Natural killer cell (primary cell): Measurements from ENCODE around the gene DDX10. TPM values are rescaled to one million over a fixed set of nuclear protein-coding genes. Genes with fewer than 3 reads are reported as not detected.

Experiments
- ATAC-seq, 3 donors: fragments of 150-1000 bp in 2 of 3; fragments of 200-7000 bp in 1 of 3; cut with Tn5 transposase; 1 replicate in 1 of 3; 2 replicates in 2 of 3; pipeline ENCODE4 v1.10.0; 2021; ENCODE audit warnings: mild to moderate bottlenecking in 2 of 3, moderate library complexity in 2 of 3
- DNase-seq, 2 donors: peaks; one replicate each; pipeline versions ENCODE4 v3.0.0 to v3.0.0-alpha.2; 2013 to 2021; ENCODE audit warnings: mixed read lengths in 1 of 2
- H3K27ac ChIP-seq: one replicate; pipeline ENCODE4 v1.5.1; 2013; ENCODE audit warnings: mild to moderate bottlenecking, low read length
- H3K27me3 ChIP-seq: one replicate; pipeline ENCODE4 v1.6.1; 2013; ENCODE audit warnings: low read length; ENCODE audit not compliant: control insufficient read depth, insufficient read depth
- H3K36me3 ChIP-seq: one replicate; pipeline ENCODE4 v1.6.1; 2013; ENCODE audit warnings: low read length; ENCODE audit not compliant: control insufficient read depth, insufficient read depth
- H3K4me1 ChIP-seq: one replicate; pipeline ENCODE4 v1.6.1; 2013; ENCODE audit warnings: low read length; ENCODE audit not compliant: control insufficient read depth, insufficient read depth
- H3K4me3 ChIP-seq: one replicate; pipeline ENCODE4 v1.5.1; 2013; ENCODE audit warnings: low read length
- H3K9me3 ChIP-seq: one replicate; pipeline ENCODE4 v1.6.1; 2013; ENCODE audit warnings: low read length; ENCODE audit not compliant: control insufficient read depth, insufficient read depth
- H3K27ac Mint-ChIP-seq, 2 donors: one replicate each; pipeline ENCODE4 v1.8.0; 2022; ENCODE audit warnings: mild to moderate bottlenecking in 2 of 2, mixed read lengths in 2 of 2, moderate library complexity in 1 of 2
- H3K27me3 Mint-ChIP-seq, 2 donors: one replicate each; pipeline ENCODE4 v1.8.0; 2022; ENCODE audit warnings: low read depth in 2 of 2, mixed read lengths in 2 of 2
- H3K36me3 Mint-ChIP-seq: one replicate; pipeline ENCODE4 v1.8.0; 2022; ENCODE audit warnings: mixed read lengths
- H3K4me1 Mint-ChIP-seq, 2 donors: one replicate each; pipeline ENCODE4 v1.8.0; 2022; ENCODE audit warnings: mixed read lengths in 2 of 2
- H3K4me3 Mint-ChIP-seq: one replicate; pipeline ENCODE4 v1.8.0; 2022; ENCODE audit warnings: mild to moderate bottlenecking, moderate library complexity, mixed read lengths
- H3K9me3 Mint-ChIP-seq, 2 donors: one replicate each; pipeline ENCODE4 v1.8.0; 2022; ENCODE audit warnings: mixed read lengths in 2 of 2
- CTCF ChIP-seq: fragments of 200-600 bp; IDR thresholded peaks from one replicate; pipeline ENCODE4 v1.8.0; 2022; ENCODE audit warnings: antibody characterized with exemption
- WGBS: methylation state at CpG from one replicate; pipeline ENCODE4 v1.1.7; 2013; ENCODE audit warnings: missing lambda C conversion rate; ENCODE audit not compliant: insufficient coverage; 5-methylcytosine and 5-hydroxymethylcytosine counted together
- intact Hi-C: fragments of 100-400 bp; cut with micrococcal nuclease; formaldehyde crosslinking; loops from one replicate; pipeline ENCODE4 v1.14.2; 2022
- total RNA-seq, 4 donors: library from RNA; stranded (reverse); fragments of 120-200 nt in 1 of 4; gene quantifications; one replicate each; pipeline versions ENCODE4 v1.2.3 to v1.2.4, GENCODE V29; 2013 to 2022

DDX10 gene
- total RNA-seq, 3 donors from 2014 or later (not counting 1 experiment from before 2014, with no cell fraction given) = 23.4 to 30.9 (median 24.9) TPM

GRCh38 chr11:108679045-108679444, 14.2 kb downstream of the DDX10 start:
- Mint-ChIP-seq H3K36me3 (peaks cover 19% of the 10 kb centered on the region), H3K27ac (no peak overlapping the region), H3K4me1 (peaks cover 4 to 6% of the 10 kb centered on the region in 2 donors), H3K4me3 (no peak overlapping the region), H3K27me3 (no peaks in the 10 kb centered on the region), H3K9me3 (no peaks in the 10 kb centered on the region)
- TF ChIP-seq CTCF = no peak
- Histone ChIP-seq H3K4me1 (no peaks in the 10 kb centered on the region), H3K27ac (no peak overlapping the region), H3K4me3 (no peak overlapping the region), H3K27me3 (no peaks in the 10 kb centered on the region), H3K9me3 (no peaks in the 10 kb centered on the region), H3K36me3 (peaks cover 49% of the 10 kb centered on the region)
- WGBS = 100% methylated on average over 1 of the region's 2 CpGs
- ATAC-seq (no peak), DNase-seq (no peak)
- intact Hi-C loops = no loop called here

- WGBS = 88% methylated on average over 1 of the region's 1 CpG
- no peak overlapping the region for H3K4me3 Mint-ChIP-seq
- H3K36me3 ChIP-seq = peaks cover 47% of the 10 kb centered on the region
- no peak overlapping the region for H3K4me3 ChIP-seq
- no peaks in the 10 kb centered on the region for H3K27me3 Mint-ChIP-seq
- no peak overlapping the region for H3K27ac ChIP-seq
- no peak for ATAC-seq
- H3K4me1 Mint-ChIP-seq = peaks cover 4 to 6% of the 10 kb centered on the region in 2 donors
- TF ChIP-seq CTCF = no peak
- intact Hi-C loops = no loop called here
- no peaks in the 10 kb centered on the region for H3K9me3 ChIP-seq
- no peak for DNase-seq
- no peak overlapping the region for H3K27ac Mint-ChIP-seq
- peaks cover 19% of the 10 kb centered on the region for H3K36me3 Mint-ChIP-seq
- no peaks in the 10 kb centered on the region for H3K27me3 ChIP-seq
- H3K9me3 Mint-ChIP-seq = no peaks in the 10 kb centered on the region
- no peaks in the 10 kb centered on the region for H3K4me1 ChIP-seq
These were observed 15.4 kb downstream of the DDX10 start for GRCh38 chr11:108680271-108680670.

- H3K4me1 ChIP-seq = no peaks in the 10 kb centered on the region
- H3K27me3 ChIP-seq = no peaks in the 10 kb centered on the region
- H3K36me3 ChIP-seq = peaks cover 35% of the 10 kb centered on the region
- Mint-ChIP-seq H3K27ac (no peak overlapping the region), H3K4me1 (peaks cover 4 to 6% of the 10 kb centered on the region in 2 donors), H3K9me3 (no peaks in the 10 kb centered on the region), H3K27me3 (no peaks in the 10 kb centered on the region), H3K36me3 (peaks cover 22% of the 10 kb centered on the region), H3K4me3 (no peak overlapping the region)
- no peak for TF ChIP-seq CTCF
- H3K4me3 ChIP-seq = no peak overlapping the region
- WGBS = 100% methylated on average over 5 of the region's 7 CpGs
- intact Hi-C loops = no loop called here
- ATAC-seq (no peak), DNase-seq (no peak)
- no peak overlapping the region for H3K27ac ChIP-seq
- no peaks in the 10 kb centered on the region for H3K9me3 ChIP-seq
These were observed 20.7 kb downstream of the DDX10 start for GRCh38 chr11:108685419-108686130.

- H3K36me3 ChIP-seq = peaks cover 50% of the 10 kb centered on the region
These were observed 29.0 kb downstream of the DDX10 start for GRCh38 chr11:108693852-108694251.

More at GRCh38 chr11:108693852-108694251, 29.0 kb downstream of the DDX10 start:
- H3K4me1 ChIP-seq = no peaks in the 10 kb centered on the region
- H3K27ac ChIP-seq = no peak overlapping the region
- Mint-ChIP-seq H3K27ac (no peak overlapping the region), H3K27me3 (no peaks in the 10 kb centered on the region), H3K4me3 (no peak overlapping the region), H3K9me3 (no peaks in the 10 kb centered on the region), H3K4me1 (no peaks in the 10 kb centered on the region), H3K36me3 (peaks cover 10% of the 10 kb centered on the region)
- no peak for TF ChIP-seq CTCF
- no peak overlapping the region for H3K4me3 ChIP-seq
- WGBS = 55% methylated on average over 1 of the region's 2 CpGs
- H3K9me3 ChIP-seq = no peaks in the 10 kb centered on the region
- DNase-seq (no peak), ATAC-seq (no peak)
- no peaks in the 10 kb centered on the region for H3K27me3 ChIP-seq
- intact Hi-C loops = no loop called here
